ENCODE measurements around the gene WRNIP1. TPM values are rescaled to one million over a fixed set of nuclear protein-coding genes. Genes with fewer than 3 reads are reported as not detected.

Gene WRNIP1
- total and polyA plus RNA-seq, 2 of the 8 experiments (the other 6 are each of a cell fraction or from before 2014, with no cell fraction given) = 38.2 to 39.2 TPM

GRCh38 chr6:2773449-2773848 lies 8.3 kb downstream of the WRNIP1 start:
- no peak overlapping the region for H4K91ac ChIP-seq (replicated peaks; ENCODE audit: insufficient read length, low read length)
- H3K14ac ChIP-seq (ENCODE audit: insufficient read length) = no peak overlapping the region
- no peak overlapping the region for H2BK20ac ChIP-seq (ENCODE audit: low read length)
- H3K4ac ChIP-seq (replicated peaks; ENCODE audit: insufficient read length, low read depth, low read length) = no peak overlapping the region
- ChIA-PET POLR2A (ENCODE audit: partially characterized antibody) (interaction anchor here (0.8 to 2.4 kb wide), 4 partner anchors 8 to 375 kb away, joined by 3 to 16 read pairs (median 4); no protein-coding TSS in a partner anchor), CTCF (ENCODE audit: partially characterized antibody) (interaction anchor here (0.7 to 4.1 kb wide), 11 partner anchors 8 to 158 kb away, joined by 3 to 19 read pairs (median 4); no protein-coding TSS in a partner anchor)
- no peak overlapping the region for H3K4me2 ChIP-seq (ENCODE audit: insufficient read depth in 1 of 2, low read depth in 2 of 2, low read length in 2 of 2)
- peaks cover 0 to 23% (median 6%) of the 10 kb centered on the region in 4 experiments; a peak in 5 of 8 replicates for H3K36me3 ChIP-seq (ENCODE audit: control insufficient read depth in 2 of 4, insufficient read depth in 4 of 4, low read length in 3 of 4)
- peaks cover 0 to 11% of the 10 kb centered on the region in 2 experiments for H4K20me1 ChIP-seq (replicated peaks in 1 of 2; ENCODE audit: control insufficient read depth in 1 of 2, insufficient read depth in 2 of 2, low read length in 2 of 2)
- no peak overlapping the region for H2BK120ac ChIP-seq (replicated peaks; ENCODE audit: low read depth, low read length)
- no peak overlapping the region for H2AK5ac ChIP-seq (ENCODE audit: low read depth, low read length)
- no peaks in the 10 kb centered on the region for H3K23me2 ChIP-seq (ENCODE audit: low read depth, low read length)
- no peak overlapping the region for H2BK5ac ChIP-seq (ENCODE audit: low read depth, low read length)
- no peaks in the 10 kb centered on the region for H3K9me3 ChIP-seq (ENCODE audit: insufficient read depth in 2 of 2, low read depth in 1 of 2, low read length in 1 of 2)
- peaks cover 7 to 95% of the 10 kb centered on the region in 2 experiments for H3K79me2 ChIP-seq (ENCODE audit: control insufficient read depth in 1 of 2, insufficient read depth in 2 of 2, low read length in 2 of 2)
- H3K79me1 ChIP-seq (ENCODE audit: low read depth, low read length) = peaks cover 27% of the 10 kb centered on the region
- no peak overlapping the region for H2AFZ ChIP-seq (ENCODE audit: low read length)
- no peak overlapping the region for H3K18ac ChIP-seq (ENCODE audit: extremely low read depth, low read length)
- no peak for FAIRE-seq
- H3K9ac ChIP-seq (replicated peaks in 1 of 4; ENCODE audit: extremely low read depth in 1 of 4, low read depth in 3 of 4, low read length in 3 of 4) = no peak overlapping the region
- H3K4me1 ChIP-seq (replicated peaks in 1 of 4; ENCODE audit: control insufficient read depth in 3 of 4, insufficient read depth in 4 of 4, low read length in 3 of 4) = peaks cover 0 to 7% (median 3%) of the 10 kb centered on the region in 4 experiments; a peak in 3 of 7 replicates
- H2BK12ac ChIP-seq (ENCODE audit: low read depth, low read length) = no peak overlapping the region
- 100% methylated on average over 3 of the region's 3 CpGs; no CpG with 5 or more reads in 1 of the 2 experiments for WGBS, 2 experiments (ENCODE audit: extremely low coverage in 1 of 2, insufficient coverage in 1 of 2, insufficient read length in 1 of 2, insufficient replicate concordance in 2 of 2, low coverage in 1 of 2, low lambda C conversion rate in 2 of 2, missing lambda C conversion rate in 1 of 2)
- H3K27ac ChIP-seq (ENCODE audit: low read depth, low read length) = no peak overlapping the region
- H3K27me3 ChIP-seq (replicated peaks in 1 of 4; ENCODE audit: control insufficient read depth in 3 of 4, extremely low read depth in 1 of 4, insufficient read depth in 3 of 4, low read length in 3 of 4) = no peaks in the 10 kb centered on the region
- no peak for DNase-seq (ENCODE audit: low read depth in 1 of 2, low spot score in 2 of 2)
- H4K5ac ChIP-seq (ENCODE audit: insufficient read length, low read depth, low read length) = no peak overlapping the region
- H4K8ac ChIP-seq (ENCODE audit: extremely low read depth, insufficient read depth, low read length) = no peak overlapping the region
- no peak overlapping the region for H2BK15ac ChIP-seq (ENCODE audit: low read length)
- H3K56ac ChIP-seq (replicated peaks; ENCODE audit: insufficient read length, low read depth, low read length) = no peak overlapping the region
- no peak overlapping the region for H3K23ac ChIP-seq (ENCODE audit: insufficient read length)
- no peak overlapping the region for H3K4me3 ChIP-seq (ENCODE audit: extremely low read depth in 1 of 4, insufficient read depth in 2 of 4, low read depth in 3 of 4, low read length in 4 of 4)
- no peak for TF ChIP-seq EGR1 (IDR thresholded peaks at IDR 0.05; ENCODE audit: borderline replicate concordance, low read depth, low read length)
- TF ChIP-seq HDAC2 (IDR thresholded peaks at IDR 0.05; ENCODE audit: borderline replicate concordance in 1 of 2, low read depth in 2 of 2, low read length in 2 of 2) = no peak
- TF ChIP-seq TAF7 (optimal IDR thresholded peaks at IDR 0.05; ENCODE audit: borderline replicate concordance, low read depth, low read length) = no peak
- TF ChIP-seq POLR2AphosphoS5 (IDR thresholded peaks at IDR 0.05; ENCODE audit: low read depth, low read length) = no peak
- no peak for TF ChIP-seq BCL11A (IDR thresholded peaks at IDR 0.05; ENCODE audit: low read depth in 2 of 2, low read length in 2 of 2)
- TF ChIP-seq MAX (IDR thresholded peaks at IDR 0.05) = no peak
- no peak for TF ChIP-seq CHD1 (IDR thresholded peaks at IDR 0.05; ENCODE audit: low read depth, low read length)
- TF ChIP-seq SP1 (IDR thresholded peaks at IDR 0.05; ENCODE audit: low read depth, low read length) = no peak
- TF ChIP-seq SAP30 (IDR thresholded peaks at IDR 0.05; ENCODE audit: insufficient read depth, insufficient replicate concordance, low read length) = no peak
- no peak for TF ChIP-seq KDM1A (IDR thresholded peaks at IDR 0.05; ENCODE audit: borderline replicate concordance, low read length)
- no peak for TF ChIP-seq ZNF274 (IDR thresholded peaks at IDR 0.05; ENCODE audit: borderline replicate concordance, extremely low read depth, low read length)
- no peak for TF ChIP-seq GABPA (IDR thresholded peaks at IDR 0.05; ENCODE audit: borderline replicate concordance, insufficient read depth, low read length)
- TF ChIP-seq KDM5A (IDR thresholded peaks at IDR 0.05; ENCODE audit: low read length) = no peak
- no peak for TF ChIP-seq FOSL1 (IDR thresholded peaks at IDR 0.05; ENCODE audit: insufficient read depth, low read depth, low read length)

Data from H1 (cell line).